ENCODE results near the gene MYLK2. TPM values are rescaled to one million over a fixed set of nuclear protein-coding genes. Genes with fewer than 3 reads are reported as not detected.

Gene MYLK2
- total and polyA plus RNA-seq, 10 of the 15 experiments (the other 5 are each of a cell fraction or from before 2014, with no cell fraction given), result 0.04 to 0.67 (median 0.18) TPM; not detected in 1

DNA sequence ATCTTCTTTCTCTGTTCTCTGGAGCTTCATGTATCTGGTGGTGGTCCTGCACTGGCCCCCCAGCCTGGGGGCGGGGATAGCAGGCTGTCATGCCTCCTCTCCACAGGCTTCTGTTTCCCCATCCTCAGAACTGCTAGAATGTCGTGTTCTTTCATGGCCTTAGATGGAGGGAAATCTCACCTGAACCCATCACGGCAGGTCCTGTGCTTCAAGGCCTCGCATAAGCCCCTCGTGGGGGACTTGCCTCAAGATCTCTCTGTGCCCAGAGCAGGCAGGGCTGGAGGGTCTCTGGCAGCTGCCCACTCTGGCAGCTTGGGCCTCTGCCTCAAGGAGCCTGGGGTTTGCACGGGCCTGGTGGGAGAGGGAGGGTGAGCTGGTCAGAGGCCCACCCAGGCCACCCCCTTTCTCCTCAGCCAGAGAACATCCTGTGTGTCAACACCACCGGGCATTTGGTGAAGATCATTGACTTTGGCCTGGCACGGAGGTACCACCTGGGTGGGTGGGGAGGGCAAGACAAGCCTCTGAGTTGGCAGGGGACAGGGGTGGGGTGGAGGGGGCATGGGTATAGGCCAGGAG lies 11.3 kb downstream of the MYLK2 start:
- in situ Hi-C loops (cut with MboI), result no loop called here
- H3K27ac ChIP-seq (ENCODE audit: control insufficient read depth, insufficient read depth), result no peak overlapping the region
- no TSS peak for BruUV-seq (replicated peaks)
- 59% methylated on average over 8 of the region's 8 CpGs for WGBS (ENCODE audit: insufficient coverage, insufficient replicate concordance, low lambda C conversion rate, missing lambda C conversion rate)
- no peak overlapping the region for H3K4me3 ChIP-seq
- H3K27me3 ChIP-seq (replicated peaks in 1 of 2; ENCODE audit: control insufficient read depth in 2 of 2, insufficient read depth in 2 of 2, low read length in 1 of 2), result no peaks in the 10 kb centered on the region
- H2AFZ ChIP-seq (ENCODE audit: control insufficient read depth, low read depth, low read length), result no peak overlapping the region
- no peak overlapping the region for H3K4me2 ChIP-seq (ENCODE audit: control insufficient read depth, insufficient read depth)
- ChIA-PET POLR2A (no interaction called here), CTCF (interaction anchor here (1.1 to 1.7 kb wide), 6 partner anchors 8 to 201 kb away, joined by 3 to 10 read pairs (median 5); no protein-coding TSS in a partner anchor), RAD21 (ENCODE audit: unreplicated experiment) (interaction anchor here (0.7 to 1.0 kb wide), 2 partner anchors 21 to 136 kb away, joined by 3 read pairs; no protein-coding TSS in a partner anchor), SMC1A (ENCODE audit: uncharacterized antibody, unreplicated experiment) (interaction anchor here (1.0 kb wide), 1 partner anchor 13 kb away, joined by 3 read pairs; no protein-coding TSS in a partner anchor)
- TF ChIP-seq, protein P1, sequence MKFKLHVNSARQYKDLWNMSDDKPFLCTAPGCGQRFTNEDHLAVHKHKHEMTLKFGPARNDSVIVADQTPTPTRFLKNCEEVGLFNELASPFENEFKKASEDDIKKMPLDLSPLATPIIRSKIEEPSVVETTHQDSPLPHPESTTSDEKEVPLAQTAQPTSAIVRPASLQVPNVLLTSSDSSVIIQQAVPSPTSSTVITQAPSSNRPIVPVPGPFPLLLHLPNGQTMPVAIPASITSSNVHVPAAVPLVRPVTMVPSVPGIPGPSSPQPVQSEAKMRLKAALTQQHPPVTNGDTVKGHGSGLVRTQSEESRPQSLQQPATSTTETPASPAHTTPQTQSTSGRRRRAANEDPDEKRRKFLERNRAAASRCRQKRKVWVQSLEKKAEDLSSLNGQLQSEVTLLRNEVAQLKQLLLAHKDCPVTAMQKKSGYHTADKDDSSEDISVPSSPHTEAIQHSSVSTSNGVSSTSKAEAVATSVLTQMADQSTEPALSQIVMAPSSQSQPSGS (IDR thresholded peaks at IDR 0.05; ENCODE audit: low read length), result no peak
- no peak for TF ChIP-seq SP1 (IDR thresholded peaks at IDR 0.05; ENCODE audit: low read depth, low read length)
- TF ChIP-seq HDAC2 (IDR thresholded peaks at IDR 0.05), result no peak
- TF ChIP-seq MEF2B (IDR thresholded peaks at IDR 0.05; ENCODE audit: partially characterized antibody, poor library complexity, severe bottlenecking), result no peak
- TF ChIP-seq PAX8 (IDR thresholded peaks at IDR 0.05), result no peak
- TF ChIP-seq HCFC1 (IDR thresholded peaks at IDR 0.05; ENCODE audit: low read length), result no peak
- TF ChIP-seq IRF4 (IDR thresholded peaks at IDR 0.05; ENCODE audit: low read depth, low read length), result no peak
- TF ChIP-seq TARDBP (IDR thresholded peaks at IDR 0.05; ENCODE audit: borderline replicate concordance), result no peak
- TF ChIP-seq RAD51 (IDR thresholded peaks at IDR 0.05), result no peak
- TF ChIP-seq FOXM1 (IDR thresholded peaks at IDR 0.05; ENCODE audit: low read depth, low read length), result no peak
- no peak for TF ChIP-seq RCOR1 (conservative IDR thresholded peaks at IDR 0.05; ENCODE audit: low read depth, low read length)
- no peak for TF ChIP-seq CBFB (IDR thresholded peaks at IDR 0.05; ENCODE audit: low read depth)
- no peak for TF ChIP-seq ASH2L (IDR thresholded peaks at IDR 0.05; ENCODE audit: borderline replicate concordance, low read depth)
- no peaks in the 10 kb centered on the region for H3K4me1 ChIP-seq (ENCODE audit: control insufficient read depth, insufficient read depth, low read length)
- no peak for FAIRE-seq
- H3K9me3 ChIP-seq (replicated peaks; ENCODE audit: control insufficient read depth, insufficient read depth, low read length), result no peaks in the 10 kb centered on the region
- intact Hi-C loops (cut with micrococcal nuclease; ENCODE audit: unreplicated experiment), result no loop called here
- DNase-seq (ENCODE audit: low read depth, low spot score), result no peak
- no peak for ATAC-seq
- no peaks in the 10 kb centered on the region; a peak in 1 of 4 replicates for H3K36me3 ChIP-seq (ENCODE audit: control insufficient read depth in 2 of 2, insufficient read depth in 2 of 2, low read length in 1 of 2)
- H4K20me1 ChIP-seq (ENCODE audit: control insufficient read depth, insufficient read depth), result no peaks in the 10 kb centered on the region
- no peak overlapping the region for H3K9ac ChIP-seq (ENCODE audit: control insufficient read depth, insufficient read depth, low read length)
- H3K79me2 ChIP-seq (ENCODE audit: control insufficient read depth, insufficient read depth, low read length), result no peaks in the 10 kb centered on the region

Measured in GM12878 (cell line).